Left colon (tissue), 2 donors: ENCODE measurements around the gene ANKRA2. TPM values are rescaled to one million over a fixed set of nuclear protein-coding genes. Genes with fewer than 3 reads are reported as not detected.

Experiments
- ATAC-seq: fragments of 200-7000 bp; cut with Tn5 transposase; one replicate; pipeline ENCODE4 v1.9.1; 2020; ENCODE audit warnings: mild to moderate bottlenecking, moderate library complexity
- DNase-seq, 2 donors: peaks; one replicate each; pipeline ENCODE4 v3.0.0-alpha.2; 2020
- intact Hi-C, 2 donors: fragments of 100-400 bp; cut with DNase I in 1 of 2; cut with micrococcal nuclease in 1 of 2; formaldehyde crosslinking; loops; one replicate each; pipeline versions ENCODE4 v1.11.2 to v1.14.0; 2022; cut with DNase I, micrococcal nuclease
- total RNA-seq, 2 donors: library from RNA; stranded (reverse); fragmentation: NEBNext Ultra II Directional; extraction: Animal tissue kit (Norgen Biotek cat#: 25700); gene quantifications; one replicate each; pipeline ENCODE4 v1.2.1, GENCODE V29; 2021
- donor health status: DM: no; HTN: no; CAD: no.
- donor health status: DM: yes; HTN: yes; CAD: no.

The ANKRA2 gene
- total RNA-seq, 2 donors from 2014 or later = 19.5 to 20.7 TPM

DNA sequence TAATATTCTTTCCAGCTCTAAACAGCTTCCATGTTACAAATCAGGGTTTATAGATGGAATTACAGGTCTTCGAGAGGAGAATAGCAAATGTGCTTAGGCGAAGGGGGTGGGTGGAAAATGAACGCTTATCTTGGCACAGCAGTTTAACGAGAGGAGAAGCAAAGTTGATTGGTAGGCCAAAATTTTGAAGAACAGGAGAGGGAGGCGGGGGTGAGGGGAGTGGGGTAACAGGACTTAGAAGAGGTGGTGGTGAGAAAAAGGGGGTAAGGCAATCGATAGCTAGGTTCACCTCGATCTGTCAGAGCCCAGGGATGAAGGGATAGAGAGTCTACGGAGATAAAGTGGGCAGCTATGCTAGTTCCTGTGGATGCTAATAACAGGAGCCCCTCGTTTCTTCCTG lies 764 bp downstream of the ANKRA2 start:
- DNase-seq = peak in 1 of 2 donors; percentile 21
- peak; percentile 15 for ATAC-seq
- intact Hi-C loops = no loop called here

DNA sequence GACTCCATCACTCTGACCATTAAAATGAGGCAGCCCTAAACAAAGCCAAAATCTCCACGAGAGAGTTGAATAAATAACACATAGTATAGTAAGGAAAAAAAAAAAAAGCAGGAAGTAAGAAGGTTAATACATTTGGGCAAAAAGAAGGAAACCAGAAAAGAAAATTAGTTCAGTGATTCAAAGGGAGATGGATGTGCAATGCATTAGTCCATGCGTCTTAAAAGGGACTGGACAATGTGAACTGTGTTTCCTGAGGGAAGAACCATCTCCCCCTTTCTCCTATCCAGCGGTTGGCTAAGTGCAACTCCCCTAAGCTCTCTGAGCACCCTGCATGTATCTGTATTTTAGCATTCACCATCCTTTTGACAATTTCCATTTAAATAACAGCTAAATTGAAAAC lies 1.4 kb downstream of the ANKRA2 start:
- DNase-seq = no peak
- intact Hi-C loops = no loop called here
- no peak for ATAC-seq

DNA sequence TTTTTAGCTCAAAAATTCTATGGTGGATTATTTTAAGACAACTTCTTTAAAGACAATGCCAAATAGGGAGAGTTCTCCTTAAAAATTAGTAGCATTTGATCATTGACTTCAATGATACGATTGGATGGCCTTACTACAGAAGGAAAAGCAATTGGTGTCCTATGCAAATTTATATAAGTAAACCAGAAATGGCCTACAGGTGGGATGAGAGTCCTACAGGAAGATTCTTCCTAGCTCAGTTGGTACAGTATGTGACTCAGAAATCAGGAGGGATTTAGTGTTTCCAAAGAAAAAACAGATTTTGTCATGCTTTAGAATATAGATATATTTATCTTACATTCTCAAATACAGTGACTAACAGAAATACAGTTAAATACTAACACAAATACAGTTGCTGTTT lies 6.5 kb downstream of the ANKRA2 start:
- ATAC-seq = no peak
- intact Hi-C loops = no loop called here
- no peak for DNase-seq

DNA sequence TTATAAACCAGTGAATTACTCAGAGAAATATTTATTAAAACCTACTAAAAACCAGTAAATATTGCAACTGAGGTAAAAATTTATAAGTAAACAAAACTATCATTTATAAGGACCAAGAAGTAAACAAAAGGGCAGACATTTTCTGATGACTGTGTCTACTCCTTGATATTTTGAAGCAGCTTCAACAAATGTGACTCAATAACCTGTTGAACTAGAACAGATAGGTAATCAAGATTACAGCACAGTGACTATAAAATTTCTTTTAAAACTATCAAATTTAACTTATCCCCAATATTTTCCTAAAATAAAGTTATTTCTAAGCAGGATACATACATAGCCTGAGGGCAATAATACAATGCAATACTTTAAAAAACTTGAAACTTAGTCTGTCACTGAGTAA lies 12.8 kb downstream of the ANKRA2 start:
- intact Hi-C loops = no loop called here
- ATAC-seq (no peak), DNase-seq (no peak)

DNA sequence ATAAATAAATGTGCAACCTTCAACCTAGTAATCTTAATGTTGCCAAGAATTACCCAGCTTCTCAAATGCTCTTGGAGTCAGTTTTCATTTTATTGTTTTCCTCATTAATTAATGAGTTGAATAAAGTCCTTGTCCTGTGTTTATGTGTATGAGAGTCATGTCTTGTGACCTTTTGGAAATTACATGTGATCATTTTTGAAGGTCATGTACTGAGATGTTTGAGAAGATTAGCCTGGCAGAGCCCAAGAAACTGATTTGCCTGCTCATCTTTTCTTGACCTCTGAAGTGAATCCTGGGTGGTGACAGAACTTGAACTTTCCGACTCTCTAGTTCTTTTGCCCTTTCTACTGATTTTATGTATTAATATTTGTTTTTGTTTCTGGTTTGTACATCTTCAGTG lies 15.4 kb downstream of the ANKRA2 start:
- DNase-seq (no peak), ATAC-seq (no peak)
- intact Hi-C loops = no loop called here

DNA sequence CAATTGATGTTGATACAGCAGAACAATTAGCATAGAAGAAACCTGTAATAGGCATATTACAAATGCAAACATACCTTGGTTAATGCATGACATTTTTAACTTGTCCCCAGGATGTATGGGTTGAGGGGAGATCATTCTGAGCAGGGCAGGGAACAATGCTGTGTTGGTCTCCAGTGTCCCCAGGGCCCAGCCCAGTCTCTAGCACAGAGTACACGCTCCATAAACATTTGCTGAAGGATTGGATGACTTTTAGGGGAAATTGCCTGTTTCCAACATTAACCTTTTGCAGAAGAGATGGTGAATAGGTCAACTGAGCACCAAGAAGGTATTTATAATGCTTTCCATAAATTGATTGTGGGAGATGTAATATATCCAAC lies 20.0 kb downstream of the ANKRA2 start:
- intact Hi-C loops = no loop called here

DNA sequence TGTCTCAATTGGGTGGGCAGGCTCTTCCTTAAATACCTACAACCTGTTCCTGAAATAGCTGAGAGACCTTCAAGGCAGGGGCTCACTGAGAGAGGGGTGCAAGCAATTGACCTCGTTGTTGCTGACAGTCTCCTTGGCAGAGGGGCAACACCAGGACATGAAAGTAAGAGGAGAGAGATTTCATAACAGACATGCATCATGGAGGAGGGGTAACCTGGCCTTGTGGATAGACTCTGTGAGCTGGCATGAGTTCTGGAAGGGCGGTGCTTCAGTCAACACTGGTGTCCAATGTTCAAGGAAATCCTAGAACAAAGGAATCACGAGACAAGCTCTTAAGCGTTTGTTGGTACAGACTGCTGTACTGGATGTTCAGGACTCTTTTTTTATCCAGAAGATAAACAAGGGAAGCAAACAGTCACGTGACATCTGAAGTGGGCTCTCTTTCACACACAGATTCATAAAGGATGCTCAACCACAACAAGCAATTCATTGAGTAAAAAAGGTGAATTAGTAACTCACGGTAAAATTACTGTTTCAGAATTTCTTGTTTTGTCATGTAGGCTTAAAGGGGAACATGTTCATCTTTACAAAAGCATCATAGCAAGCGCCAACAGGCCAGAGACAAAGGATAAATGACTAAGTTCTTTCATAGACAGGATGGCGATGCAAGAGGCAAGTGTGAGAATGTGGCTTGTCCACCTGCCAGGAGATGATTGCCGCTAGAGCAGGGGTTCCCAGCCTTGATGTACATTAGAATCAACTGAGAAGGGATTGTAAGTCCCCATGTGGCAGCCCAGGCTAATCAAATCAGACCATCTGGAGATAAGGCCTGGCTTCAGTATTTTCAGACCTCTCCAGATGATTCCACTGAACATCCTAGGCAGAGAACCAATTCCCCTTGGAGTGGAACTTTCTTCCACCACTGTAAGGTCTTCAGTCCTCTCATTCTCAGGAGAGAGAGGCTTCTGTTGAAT lies 20.7 kb downstream of the ANKRA2 start:
- DNase-seq = peak; percentile 84 to 93
- ATAC-seq = peak; percentile 90
- intact Hi-C loops = no loop called here

More for the DNA sequence above, 20.0 kb downstream of the ANKRA2 start:
- ATAC-seq (no peak), DNase-seq (no peak)

DNA sequence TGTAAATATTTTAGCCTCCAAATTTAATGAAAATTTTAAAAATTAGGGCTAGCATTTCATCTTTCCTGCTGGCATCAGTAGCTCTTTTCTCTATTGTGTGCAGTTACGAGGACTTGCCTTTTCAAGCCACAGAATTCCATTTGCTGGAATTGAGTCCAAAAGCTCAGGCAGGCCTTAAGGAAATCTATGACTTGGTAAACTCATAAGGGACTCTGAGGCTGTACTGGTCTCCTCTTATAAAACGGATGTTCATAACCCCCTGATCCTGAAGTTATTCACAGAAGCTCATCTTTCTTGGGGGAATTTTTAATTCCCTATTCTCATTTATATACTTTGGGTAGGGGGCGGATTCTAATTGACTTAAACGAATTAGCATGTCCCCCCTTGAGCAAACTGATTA lies 23.4 kb downstream of the ANKRA2 start:
- ATAC-seq (peak; percentile 33), DNase-seq (no peak)
- intact Hi-C loops = no loop called here

DNA sequence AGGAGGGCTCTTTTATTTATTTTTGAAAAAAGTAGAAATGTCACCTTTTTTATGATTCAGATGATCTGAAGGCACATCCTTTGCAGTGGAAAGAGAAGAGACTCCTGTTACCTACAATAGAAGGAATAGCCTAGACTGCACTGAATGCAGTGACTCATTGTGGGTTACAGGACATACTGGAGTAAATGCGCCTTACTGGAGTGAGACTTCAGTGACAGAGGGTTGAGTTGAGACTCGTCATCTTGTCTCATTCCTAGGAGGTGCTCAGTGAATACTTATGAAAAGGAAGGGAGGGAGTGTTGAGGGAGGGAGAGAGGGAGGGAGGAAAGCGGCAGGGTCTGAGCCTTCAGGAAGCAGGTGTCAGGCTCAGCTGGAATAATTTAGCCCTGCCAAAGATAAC lies 25.2 kb downstream of the ANKRA2 start:
- intact Hi-C loops = no loop called here
- ATAC-seq = no peak
- no peak for DNase-seq

DNA sequence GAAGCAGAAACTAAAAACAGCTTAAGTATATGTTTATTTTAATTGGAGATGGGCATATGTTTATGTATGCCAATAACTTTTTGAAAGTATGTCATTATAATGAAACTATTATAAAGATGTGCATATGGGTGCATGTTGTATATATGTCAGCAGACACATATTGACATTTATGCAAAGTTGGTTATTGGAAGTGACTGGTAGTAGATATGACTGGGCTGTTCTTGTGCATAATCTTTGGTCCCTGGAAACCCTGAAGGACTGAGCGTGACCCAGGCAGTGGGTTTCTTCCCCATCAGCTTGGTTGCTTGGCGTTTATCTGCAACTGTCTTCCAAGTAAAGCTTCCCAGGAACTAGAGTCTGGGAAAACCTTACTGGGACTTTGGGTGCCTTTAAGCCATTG lies 25.7 kb downstream of the ANKRA2 start:
- ATAC-seq = no peak
- intact Hi-C loops = no loop called here
- DNase-seq = no peak

DNA sequence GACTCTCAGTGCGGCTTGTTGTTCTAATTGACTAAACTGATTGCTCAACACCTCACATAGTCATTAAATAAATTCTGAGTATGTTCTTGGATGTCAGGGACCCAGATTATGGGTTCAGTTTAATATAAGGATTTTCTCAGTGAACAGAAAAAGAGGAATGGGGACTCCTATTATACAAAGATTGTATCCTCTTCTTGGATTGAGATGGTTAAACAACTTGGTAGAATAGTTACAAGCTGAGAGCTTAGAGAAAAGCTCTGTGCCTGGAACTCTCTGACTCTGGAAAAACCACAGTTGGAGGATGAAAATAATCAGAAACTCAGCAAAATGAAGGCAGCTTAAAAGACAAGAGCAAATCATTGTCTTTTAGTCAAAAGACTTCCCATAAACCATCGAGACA lies 30.5 kb downstream of the ANKRA2 start:
- intact Hi-C loops = no loop called here
- DNase-seq = no peak
- ATAC-seq = no peak

- no peak for DNase-seq
- intact Hi-C loops = no loop called here
- ATAC-seq = no peak
Measured at GRCh38 chr5:73534011-73534644, 31.3 kb downstream of the ANKRA2 start.

GRCh38 chr5:73532195-73532594 lies 33.2 kb downstream of the ANKRA2 start:
- ATAC-seq (peak; percentile 70), DNase-seq (no peak)
- intact Hi-C loops = no loop called here

DNA sequence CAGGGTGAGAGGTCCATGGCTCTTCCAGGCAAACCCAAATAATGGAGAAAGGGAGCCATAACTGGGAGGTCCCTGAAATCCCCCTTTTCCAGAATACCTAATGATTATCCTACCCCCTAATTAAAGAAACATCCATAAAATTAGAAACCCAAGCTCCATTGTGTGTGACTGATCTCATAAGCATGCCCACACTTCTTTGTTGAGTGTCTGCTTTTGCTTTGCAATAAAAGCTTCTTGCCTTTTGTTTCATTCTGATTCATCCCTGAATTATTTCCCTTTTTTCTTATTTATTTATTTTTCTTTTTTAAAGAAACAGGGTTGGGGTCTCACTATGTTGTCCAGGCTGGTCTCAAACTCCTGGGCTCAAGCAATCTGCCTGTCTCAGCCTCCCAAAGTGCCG lies 34.1 kb downstream of the ANKRA2 start:
- ATAC-seq (no peak), DNase-seq (no peak)
- intact Hi-C loops = no loop called here

DNA sequence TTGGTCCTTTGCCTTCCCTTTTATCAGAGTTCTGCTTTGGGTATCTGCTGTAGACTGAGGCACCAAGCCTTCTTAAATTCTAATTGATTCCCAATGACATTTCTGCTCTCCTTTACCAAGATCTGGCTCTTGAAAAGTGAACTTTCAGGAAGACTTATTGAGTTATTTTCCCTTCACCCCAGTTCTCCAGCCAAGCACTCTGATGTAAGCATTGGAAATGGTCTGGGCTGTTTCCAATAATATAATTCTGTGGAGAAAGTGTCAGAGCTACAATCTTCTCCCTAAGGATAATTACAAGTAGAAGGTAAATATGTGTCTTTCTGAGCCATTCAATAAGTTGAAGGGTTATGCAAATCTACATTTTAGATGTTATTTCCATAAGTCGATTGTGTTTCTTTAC lies 36.4 kb downstream of the ANKRA2 start:
- no peak for DNase-seq
- intact Hi-C loops = no loop called here
- no peak for ATAC-seq

- intact Hi-C loops = no loop called here
- DNase-seq = no peak
- no peak for ATAC-seq
Measured at GRCh38 chr5:73528248-73528647, 37.2 kb downstream of the ANKRA2 start.

DNA sequence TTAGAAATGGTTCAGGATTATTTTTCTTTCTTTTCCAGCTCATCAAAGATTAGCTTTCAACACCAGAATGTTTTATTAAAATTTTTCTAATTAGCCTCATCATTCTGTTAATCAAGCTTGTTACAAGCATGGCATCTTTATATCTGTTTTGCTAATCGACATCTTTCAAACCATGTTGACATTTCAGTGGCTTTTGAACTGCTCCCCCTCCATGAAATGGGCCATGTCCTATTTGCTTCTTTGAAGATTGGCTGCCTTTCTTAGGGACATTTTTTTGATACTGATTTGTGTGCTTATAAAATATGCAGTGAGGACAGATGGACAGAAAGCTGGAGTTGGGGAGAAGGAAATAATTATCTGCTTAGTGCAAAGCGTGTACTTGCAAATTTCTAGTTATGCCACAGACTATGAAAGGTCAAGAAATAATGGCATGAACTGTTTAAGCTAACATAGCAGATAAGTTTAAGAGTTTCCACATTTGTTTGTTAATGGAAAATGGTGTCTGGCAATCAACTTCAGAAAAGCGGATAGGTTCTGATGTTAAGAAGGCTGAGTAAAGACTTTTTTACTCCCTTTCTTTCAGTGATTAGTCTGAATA lies 39.7 kb downstream of the ANKRA2 start:
- intact Hi-C loops = no loop called here
- DNase-seq = no peak
- ATAC-seq = no peak

GRCh38 chr5:73523861-73524260 lies 41.6 kb downstream of the ANKRA2 start:
- intact Hi-C loops = no loop called here
- no peak for ATAC-seq
- DNase-seq = no peak

GRCh38 chr5:73522989-73523388 lies 42.5 kb downstream of the ANKRA2 start:
- intact Hi-C loops = no loop called here
- DNase-seq (no peak), ATAC-seq (no peak)
